ENCODE results near the gene C4orf54.

Gene C4orf54

DNA sequence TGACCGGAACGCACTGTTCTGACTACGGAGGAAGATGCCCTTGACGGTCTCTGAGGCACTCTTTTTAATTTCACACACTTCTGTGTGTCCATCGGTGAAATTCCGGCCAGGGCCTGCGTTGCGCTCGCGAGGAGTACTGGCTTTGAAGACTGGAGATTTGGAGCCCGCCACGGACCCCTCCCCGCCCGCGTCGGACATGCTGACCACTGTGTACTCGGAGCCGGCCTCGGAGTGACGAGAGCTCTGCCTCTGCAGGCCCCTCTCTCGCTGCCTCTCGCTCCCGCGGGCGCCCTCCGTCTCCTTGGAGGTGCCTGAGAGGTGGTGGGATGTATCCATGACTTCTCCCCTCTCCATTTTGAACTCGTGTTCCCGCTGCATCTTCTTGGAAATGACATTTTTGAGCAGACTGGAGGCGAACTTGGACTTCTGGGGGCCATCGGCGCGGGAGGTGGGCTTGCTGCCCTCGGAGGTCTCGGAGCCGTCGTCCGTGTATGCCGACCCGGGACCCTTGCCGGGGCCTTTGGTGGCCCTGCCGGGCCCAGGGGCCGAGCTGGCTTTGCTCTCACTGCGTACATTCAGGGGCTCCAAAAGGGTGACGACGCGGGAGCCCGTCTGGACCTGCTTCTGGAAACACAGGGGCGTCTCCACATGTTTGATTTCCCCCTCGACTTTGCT, 5.7 kb downstream of the C4orf54 start:
- DNase-seq, result no peak

GRCh38 chr4:99651016-99651769, 6.4 kb downstream of the C4orf54 start:
- DNase-seq, result no peak

DNA sequence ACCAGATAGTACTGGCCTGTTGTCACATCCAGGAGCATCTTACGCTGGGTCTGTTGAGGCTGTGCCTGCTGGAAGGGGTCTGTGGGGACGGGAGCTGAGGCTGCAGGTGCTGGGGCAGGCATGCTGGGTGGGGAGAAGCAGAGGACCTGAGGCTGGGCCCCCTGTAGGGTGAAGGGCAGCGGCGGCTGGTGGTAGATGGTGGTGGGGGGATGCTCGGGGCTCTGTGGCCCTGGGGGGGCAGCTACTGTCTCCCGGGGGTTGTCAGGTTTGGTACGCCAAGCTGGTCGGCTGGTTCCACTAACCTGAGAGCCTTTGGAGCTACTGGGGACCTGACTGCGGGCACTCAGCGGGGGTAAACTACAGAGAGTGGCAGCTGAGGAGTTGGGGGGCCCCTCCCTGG, 7.8 kb downstream of the C4orf54 start:
- no peak for DNase-seq

- DNase-seq, result no peak
Observed at GRCh38 chr4:99649208-99649607, 8.4 kb downstream of the C4orf54 start.

GRCh38 chr4:99648321-99648720, 9.3 kb downstream of the C4orf54 start:
- no peak for DNase-seq

GRCh38 chr4:99647071-99647470, 10.6 kb downstream of the C4orf54 start:
- no peak for DNase-seq

DNA sequence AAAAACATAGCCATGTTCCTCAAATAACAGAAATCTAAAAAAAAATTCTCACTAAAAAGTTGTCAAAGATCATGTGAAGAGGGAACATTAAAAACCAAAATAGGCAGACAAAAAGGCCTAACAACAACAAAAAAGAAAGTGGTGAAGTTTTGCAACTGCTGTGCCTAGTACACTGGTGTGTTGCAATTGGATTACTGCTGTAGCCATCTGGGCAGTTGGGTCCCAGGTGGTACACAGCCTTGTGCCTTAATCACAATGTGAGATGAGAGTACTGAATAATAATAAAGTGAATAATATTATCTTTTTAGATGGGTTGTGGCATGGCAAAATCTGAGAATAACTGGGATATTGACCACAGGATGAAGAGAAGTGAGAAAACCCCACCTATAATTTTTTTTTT, 12.0 kb downstream of the C4orf54 start:
- peak; percentile 4 for DNase-seq

- no peak for DNase-seq
Observed at GRCh38 chr4:99645036-99645435, 12.6 kb downstream of the C4orf54 start.

GRCh38 chr4:99644453-99644852, 13.2 kb downstream of the C4orf54 start:
- DNase-seq, result no peak

GRCh38 chr4:99642725-99643489, 14.7 kb downstream of the C4orf54 start:
- DNase-seq, result no peak

- DNase-seq, result no peak
Observed at GRCh38 chr4:99640676-99641075, 17.0 kb downstream of the C4orf54 start.

DNA sequence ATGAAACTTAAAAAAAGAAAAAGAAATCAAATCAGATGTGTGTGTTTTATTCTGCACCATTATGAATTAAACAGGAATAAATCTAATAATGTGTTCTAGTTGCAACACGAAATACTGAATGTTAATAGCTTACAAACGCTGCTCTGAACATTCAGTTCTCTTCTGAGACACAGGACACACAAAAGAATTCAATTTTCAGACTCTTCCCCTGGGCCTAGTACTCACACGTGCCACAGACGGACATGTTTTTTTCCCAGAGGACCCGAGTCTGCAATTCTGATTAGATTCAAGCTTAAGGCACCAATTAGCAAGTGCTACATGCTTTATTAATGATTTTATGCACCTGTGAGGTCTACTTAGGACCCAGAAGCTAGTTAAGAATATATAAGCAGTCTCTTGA, 20.5 kb downstream of the C4orf54 start:
- DNase-seq, result no peak

- no peak for DNase-seq
Observed at GRCh38 chr4:99636422-99636821, 21.2 kb downstream of the C4orf54 start.

GRCh38 chr4:99635601-99636000, 22.0 kb downstream of the C4orf54 start:
- no peak for DNase-seq

DNA sequence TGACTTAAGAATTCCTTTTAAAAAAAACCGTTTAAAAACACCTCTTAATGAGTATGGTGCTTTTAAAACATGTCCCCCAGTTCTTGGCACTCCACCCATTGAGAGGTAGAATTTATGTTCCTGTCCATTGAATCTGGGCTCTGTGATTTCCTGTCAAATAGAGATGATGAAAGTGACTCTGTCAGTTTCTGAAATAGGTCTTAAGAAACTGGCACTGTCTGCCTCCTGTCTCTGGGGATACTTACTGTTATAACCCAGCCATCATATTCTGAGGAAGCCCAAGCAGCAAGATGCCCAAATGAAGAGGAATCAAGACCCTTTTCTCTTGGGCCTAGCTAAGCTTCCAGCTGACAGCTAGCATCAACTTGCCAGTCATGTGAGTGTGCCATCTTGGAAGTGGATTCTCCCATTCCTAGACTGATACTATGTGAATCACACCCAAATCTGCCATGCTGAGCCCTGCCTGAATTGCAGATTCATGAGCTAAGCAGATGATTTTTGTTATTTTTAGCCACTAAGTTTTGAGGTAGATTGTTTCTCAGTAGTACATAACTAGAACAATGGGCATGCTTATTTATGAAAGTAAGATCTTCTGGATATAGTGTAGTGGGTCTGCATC, 22.8 kb downstream of the C4orf54 start:
- DNase-seq, result no peak

DNA sequence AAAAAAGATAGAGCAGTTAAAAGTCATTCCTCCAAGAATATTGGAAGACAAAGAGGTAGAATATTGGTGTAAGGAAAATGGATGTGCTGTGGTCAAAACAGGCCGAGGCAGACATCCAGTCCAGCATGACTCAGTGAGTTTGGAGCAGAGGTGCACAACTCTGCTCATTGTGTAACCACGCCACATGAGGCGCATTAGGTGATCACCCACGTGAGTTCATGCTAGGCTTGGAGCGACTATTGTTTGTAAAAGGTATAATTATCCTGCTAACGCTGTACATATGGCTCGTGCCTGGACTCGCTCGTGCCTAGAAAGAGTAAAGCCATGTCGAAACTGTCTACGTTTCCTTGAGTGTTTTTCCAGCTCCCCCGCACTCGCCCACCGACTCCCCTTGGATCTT, 23.9 kb downstream of the C4orf54 start:
- DNase-seq, result no peak

- no peak for DNase-seq
Observed at GRCh38 chr4:99630857-99631360, 26.7 kb downstream of the C4orf54 start.

DNA sequence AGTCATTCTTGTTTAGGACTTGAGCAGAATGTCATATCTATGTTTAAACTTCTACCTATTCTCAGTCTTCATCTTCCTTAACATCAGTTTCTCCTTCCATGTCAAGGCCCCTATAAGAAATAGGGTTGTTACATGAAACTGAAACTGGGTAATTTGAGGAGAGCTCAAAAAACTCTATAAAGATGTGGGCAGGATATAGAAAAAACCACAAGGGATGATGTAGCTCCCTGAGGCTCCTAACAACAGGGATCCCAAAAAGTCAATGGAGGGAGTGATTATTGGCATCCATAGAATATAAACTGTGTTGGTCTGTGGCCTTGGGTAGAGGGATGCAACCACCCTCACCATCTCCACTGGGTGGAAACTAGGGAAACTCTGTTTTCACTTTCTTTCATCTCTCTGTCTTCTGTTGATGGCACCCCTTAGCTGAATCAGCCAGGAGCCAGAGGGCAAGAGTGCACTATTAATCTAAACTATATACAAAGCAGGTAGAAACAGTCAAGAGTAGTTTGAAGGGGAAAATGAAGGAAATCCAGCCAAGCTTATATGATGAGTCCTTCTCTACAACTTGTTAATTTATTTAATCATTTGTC, 27.6 kb downstream of the C4orf54 start:
- DNase-seq, result no peak

GRCh38 chr4:99628040-99628439, 29.6 kb downstream of the C4orf54 start:
- no peak for DNase-seq

GRCh38 chr4:99625369-99625768, 32.3 kb downstream of the C4orf54 start:
- DNase-seq, result no peak

- no peak for DNase-seq
Observed at GRCh38 chr4:99624141-99624719, 33.4 kb downstream of the C4orf54 start.

DNA sequence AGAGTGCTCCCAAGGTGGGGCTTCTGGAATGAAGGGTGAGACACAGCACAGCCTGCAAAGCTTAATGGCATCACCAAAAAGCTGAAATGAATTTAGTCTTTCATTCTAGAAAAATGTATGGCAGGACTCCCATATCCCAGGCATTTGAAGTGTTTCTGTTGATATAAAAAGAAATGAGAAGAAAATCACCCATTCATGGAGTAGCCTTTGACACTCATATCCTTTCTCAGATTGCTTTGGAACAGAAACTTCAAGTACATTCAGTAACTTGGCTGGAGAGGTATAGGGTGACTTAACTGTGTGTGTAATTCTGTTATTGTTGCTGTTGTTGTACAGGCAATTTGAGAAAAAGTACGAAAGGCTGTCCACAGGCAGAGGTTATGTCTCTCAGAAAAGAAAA, 35.3 kb downstream of the C4orf54 start:
- no peak for DNase-seq

Data from hematopoietic multipotent progenitor cell treated with erythropoietin and hydrocortisone succinate and interleukin-3 and kit ligand, for 6 days (in vitro differentiated cells).